ENCODE results near the gene ADAMTS4.

Gene ADAMTS4

GRCh38 chr1:161158316-161159010 lies 40.4 kb downstream of the ADAMTS4 start:
- Histone ChIP-seq H3K27ac (ENCODE audit: low read depth, low read length) (peak overlapping the region; percentile 79), H3K36me3 (ENCODE audit: control insufficient read depth in 5 of 5, insufficient read depth in 5 of 5, low read length in 5 of 5) (peaks cover 6 to 42% (median 34%) of the 10 kb centered on the region in 5 donors), H3K9me3 (ENCODE audit: control insufficient read depth in 5 of 5, low read length in 5 of 5) (no peaks in the 10 kb centered on the region), H3K27me3 (ENCODE audit: control insufficient read depth in 5 of 5, insufficient read depth in 4 of 5, low read length in 5 of 5) (no peaks in the 10 kb centered on the region), H3K4me1 (ENCODE audit: control insufficient read depth in 5 of 5, insufficient read depth in 5 of 5, low read length in 5 of 5) (peaks cover 5 to 49% (median 35%) of the 10 kb centered on the region in 5 donors), H3K4me3 (ENCODE audit: low read depth in 1 of 5, low read length in 5 of 5) (peak overlapping the region; percentile 76 to 91 (median 87)), H3K9ac (ENCODE audit: low read length in 5 of 5) (peak overlapping the region; percentile 8 to 82 (median 78))

- Histone ChIP-seq H3K9me3 (ENCODE audit: control insufficient read depth in 5 of 5, low read length in 5 of 5) (no peaks in the 10 kb centered on the region), H3K36me3 (ENCODE audit: control insufficient read depth in 5 of 5, insufficient read depth in 5 of 5, low read length in 5 of 5) (peaks cover 6 to 36% (median 29%) of the 10 kb centered on the region in 5 donors), H3K27ac (ENCODE audit: low read depth, low read length) (peak overlapping the region; percentile 79), H3K9ac (ENCODE audit: low read length in 5 of 5) (no peak overlapping the region), H3K4me1 (ENCODE audit: control insufficient read depth in 5 of 5, insufficient read depth in 5 of 5, low read length in 5 of 5) (peaks cover 5 to 52% (median 37%) of the 10 kb centered on the region in 5 donors), H3K27me3 (ENCODE audit: control insufficient read depth in 5 of 5, insufficient read depth in 4 of 5, low read length in 5 of 5) (no peaks in the 10 kb centered on the region), H3K4me3 (ENCODE audit: low read depth in 1 of 5, low read length in 5 of 5) (no peak overlapping the region)
Observed at GRCh38 chr1:161157867-161158266, 41.0 kb downstream of the ADAMTS4 start.

- Histone ChIP-seq H3K27ac (ENCODE audit: low read depth, low read length) (peak within 1 kb of the TSS; percentile 97), H3K9me3 (ENCODE audit: control insufficient read depth in 5 of 5, low read length in 5 of 5) (no peaks in the 10 kb centered on the region), H3K27me3 (ENCODE audit: control insufficient read depth in 5 of 5, insufficient read depth in 4 of 5, low read length in 5 of 5) (no peaks in the 10 kb centered on the region), H3K9ac (ENCODE audit: low read length in 5 of 5) (peak within 1 kb of the TSS; percentile 84 to 98 (median 92)), H3K4me1 (ENCODE audit: control insufficient read depth in 5 of 5, insufficient read depth in 5 of 5, low read length in 5 of 5) (peaks cover 0 to 20% (median 16%) of the 10 kb centered on the region in 5 donors), H3K36me3 (ENCODE audit: control insufficient read depth in 5 of 5, insufficient read depth in 5 of 5, low read length in 5 of 5) (peaks cover 6 to 17% (median 10%) of the 10 kb centered on the region in 5 donors), H3K4me3 (ENCODE audit: low read depth in 1 of 5, low read length in 5 of 5) (peak within 1 kb of the TSS; percentile 76 to 100 (median 99))
Observed at GRCh38 chr1:161153682-161154337, 45.0 kb downstream of the ADAMTS4 start, which contains the start of gene UFC1. TSS of gene UFC1 (plus strand) at chr1:161153978. CDS start at chr1:161153998, 20 bp downstream.

GRCh38 chr1:161153176-161153575 lies 45.7 kb downstream of the ADAMTS4 start:
- H3K9ac ChIP-seq (ENCODE audit: low read length in 5 of 5), result no peak overlapping the region
- H3K9me3 ChIP-seq (ENCODE audit: control insufficient read depth in 5 of 5, low read length in 5 of 5), result no peaks in the 10 kb centered on the region
- peak overlapping the region; percentile 97 for H3K27ac ChIP-seq (ENCODE audit: low read depth, low read length)
- peak overlapping the region; percentile 76 to 100 (median 99) for H3K4me3 ChIP-seq (ENCODE audit: low read depth in 1 of 5, low read length in 5 of 5)
- peaks cover 3 to 13% (median 7%) of the 10 kb centered on the region in 5 donors for H3K36me3 ChIP-seq (ENCODE audit: control insufficient read depth in 5 of 5, insufficient read depth in 5 of 5, low read length in 5 of 5)
- peaks cover 0 to 16% (median 14%) of the 10 kb centered on the region in 5 donors for H3K4me1 ChIP-seq (ENCODE audit: control insufficient read depth in 5 of 5, insufficient read depth in 5 of 5, low read length in 5 of 5)
- H3K27me3 ChIP-seq (ENCODE audit: control insufficient read depth in 5 of 5, insufficient read depth in 4 of 5, low read length in 5 of 5), result no peaks in the 10 kb centered on the region

- Histone ChIP-seq H3K27me3 (ENCODE audit: control insufficient read depth in 5 of 5, insufficient read depth in 4 of 5, low read length in 5 of 5) (no peaks in the 10 kb centered on the region), H3K27ac (ENCODE audit: low read depth, low read length) (no peak overlapping the region), H3K9me3 (ENCODE audit: control insufficient read depth in 5 of 5, low read length in 5 of 5) (no peaks in the 10 kb centered on the region), H3K9ac (ENCODE audit: low read length in 5 of 5) (no peak overlapping the region), H3K4me3 (ENCODE audit: low read depth in 1 of 5, low read length in 5 of 5) (no peak overlapping the region), H3K36me3 (ENCODE audit: control insufficient read depth in 5 of 5, insufficient read depth in 5 of 5, low read length in 5 of 5) (no peaks in the 10 kb centered on the region), H3K4me1 (ENCODE audit: control insufficient read depth in 5 of 5, insufficient read depth in 5 of 5, low read length in 5 of 5) (no peaks in the 10 kb centered on the region)
Observed at GRCh38 chr1:161145832-161146231, 53.0 kb downstream of the ADAMTS4 start.

GRCh38 chr1:161140755-161141400 lies 58.0 kb downstream of the ADAMTS4 start:
- H3K4me3 ChIP-seq (ENCODE audit: low read depth in 1 of 5, low read length in 5 of 5), result no peak overlapping the region
- H3K27ac ChIP-seq (ENCODE audit: low read depth, low read length), result no peak overlapping the region
- H3K9ac ChIP-seq (ENCODE audit: low read length in 5 of 5), result no peak overlapping the region
- no peaks in the 10 kb centered on the region for H3K27me3 ChIP-seq (ENCODE audit: control insufficient read depth in 5 of 5, insufficient read depth in 4 of 5, low read length in 5 of 5)
- no peaks in the 10 kb centered on the region for H3K9me3 ChIP-seq (ENCODE audit: control insufficient read depth in 5 of 5, low read length in 5 of 5)
- H3K36me3 ChIP-seq (ENCODE audit: control insufficient read depth in 5 of 5, insufficient read depth in 5 of 5, low read length in 5 of 5), result no peaks in the 10 kb centered on the region
- peaks cover 0 to 21% (median 15%) of the 10 kb centered on the region in 5 donors for H3K4me1 ChIP-seq (ENCODE audit: control insufficient read depth in 5 of 5, insufficient read depth in 5 of 5, low read length in 5 of 5)

- H3K36me3 ChIP-seq (ENCODE audit: control insufficient read depth in 5 of 5, insufficient read depth in 5 of 5, low read length in 5 of 5), result no peaks in the 10 kb centered on the region
- H3K9me3 ChIP-seq (ENCODE audit: control insufficient read depth in 5 of 5, low read length in 5 of 5), result no peaks in the 10 kb centered on the region
- H3K9ac ChIP-seq (ENCODE audit: low read length in 5 of 5), result no peak overlapping the region
- H3K27me3 ChIP-seq (ENCODE audit: control insufficient read depth in 5 of 5, insufficient read depth in 4 of 5, low read length in 5 of 5), result no peaks in the 10 kb centered on the region
- H3K27ac ChIP-seq (ENCODE audit: low read depth, low read length), result no peak overlapping the region
- peaks cover 0 to 21% (median 15%) of the 10 kb centered on the region in 5 donors for H3K4me1 ChIP-seq (ENCODE audit: control insufficient read depth in 5 of 5, insufficient read depth in 5 of 5, low read length in 5 of 5)
- no peak overlapping the region for H3K4me3 ChIP-seq (ENCODE audit: low read depth in 1 of 5, low read length in 5 of 5)
Observed at GRCh38 chr1:161139766-161140165, 59.1 kb downstream of the ADAMTS4 start.

- Histone ChIP-seq H3K9ac (ENCODE audit: low read length in 5 of 5) (peak overlapping the region in 1 of 5 donors; percentile 39), H3K4me1 (ENCODE audit: control insufficient read depth in 5 of 5, insufficient read depth in 5 of 5, low read length in 5 of 5) (peaks cover 0 to 29% (median 22%) of the 10 kb centered on the region in 5 donors), H3K27ac (ENCODE audit: low read depth, low read length) (peak overlapping the region; percentile 48), H3K27me3 (ENCODE audit: control insufficient read depth in 5 of 5, insufficient read depth in 4 of 5, low read length in 5 of 5) (no peaks in the 10 kb centered on the region), H3K4me3 (ENCODE audit: low read depth in 1 of 5, low read length in 5 of 5) (no peak overlapping the region), H3K9me3 (ENCODE audit: control insufficient read depth in 5 of 5, low read length in 5 of 5) (no peaks in the 10 kb centered on the region), H3K36me3 (ENCODE audit: control insufficient read depth in 5 of 5, insufficient read depth in 5 of 5, low read length in 5 of 5) (no peaks in the 10 kb centered on the region)
Observed at GRCh38 chr1:161138431-161138830, 60.4 kb downstream of the ADAMTS4 start.

GRCh38 chr1:161137881-161138280 lies 61.0 kb downstream of the ADAMTS4 start:
- Histone ChIP-seq H3K36me3 (ENCODE audit: control insufficient read depth in 5 of 5, insufficient read depth in 5 of 5, low read length in 5 of 5) (no peaks in the 10 kb centered on the region), H3K27me3 (ENCODE audit: control insufficient read depth in 5 of 5, insufficient read depth in 4 of 5, low read length in 5 of 5) (no peaks in the 10 kb centered on the region), H3K4me1 (ENCODE audit: control insufficient read depth in 5 of 5, insufficient read depth in 5 of 5, low read length in 5 of 5) (peaks cover 0 to 35% (median 25%) of the 10 kb centered on the region in 5 donors), H3K4me3 (ENCODE audit: low read depth in 1 of 5, low read length in 5 of 5) (no peak overlapping the region), H3K27ac (ENCODE audit: low read depth, low read length) (peak overlapping the region; percentile 48), H3K9me3 (ENCODE audit: control insufficient read depth in 5 of 5, low read length in 5 of 5) (no peaks in the 10 kb centered on the region), H3K9ac (ENCODE audit: low read length in 5 of 5) (no peak overlapping the region)

All from subcutaneous abdominal adipose tissue (tissue), 5 donors.